Hindlimb muscle (tissue), 1 donor: Measurements from ENCODE around the gene HMGXB3. TPM values are rescaled to one million over a fixed set of nuclear protein-coding genes. Genes with fewer than 3 reads are reported as not detected.
"Not testable (repeated sequence)": the region's sequence is repeated elsewhere in the genome, so short reads cannot be mapped to it uniquely, and the experiment has no call there.

ENCODE experiments used
- DNase-seq: peaks from one replicate; pipeline ENCODE4 v3.0.0-alpha.2; 2013
- polyA plus RNA-seq: library from polyadenylated mRNA; unstranded; fragments of 120-200 nt; gene quantifications from one replicate; pipeline ENCODE4 v1.2.1, GENCODE V29; 2013; ENCODE audit not compliant: insufficient read length

The HMGXB3 gene
- polyA plus RNA-seq, 1 donor, result 22.5 TPM

DNA sequence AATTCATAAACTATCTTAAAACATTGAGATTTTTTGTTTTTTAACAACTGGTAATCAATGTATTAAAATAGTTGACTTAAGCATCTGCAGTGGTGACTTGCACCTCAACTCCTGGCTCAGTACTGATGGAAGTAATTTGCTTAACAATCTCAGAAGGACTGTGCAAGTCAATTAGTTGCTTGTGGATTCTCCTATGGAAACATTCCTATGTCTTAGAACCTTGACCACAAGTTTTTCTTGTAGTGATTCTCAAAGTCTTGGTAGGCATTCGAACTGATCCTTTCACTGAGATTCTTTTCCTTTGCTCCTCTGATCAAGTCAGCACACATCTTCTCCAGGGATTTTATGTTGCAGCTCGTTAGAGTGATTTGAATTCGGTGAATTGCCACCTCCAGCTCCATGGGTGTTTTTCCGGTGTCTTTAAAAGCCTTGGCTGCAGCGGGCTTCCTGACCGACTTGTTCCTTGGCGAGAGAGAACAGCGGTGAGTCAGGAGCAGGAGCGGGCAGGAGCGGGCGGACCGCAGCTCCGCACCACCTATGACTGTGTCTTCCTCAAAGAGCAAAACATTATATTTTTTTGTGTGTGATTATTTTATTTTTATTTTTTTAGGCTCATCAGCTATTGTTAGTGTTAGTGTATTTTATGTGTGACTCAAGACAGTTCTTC is 21.1 kb downstream of the HMGXB3 start:
- no peak for DNase-seq

- DNase-seq, result no peak
Observed at GRCh38 chr5:150022158-150022531, 21.6 kb downstream of the HMGXB3 start.

DNA sequence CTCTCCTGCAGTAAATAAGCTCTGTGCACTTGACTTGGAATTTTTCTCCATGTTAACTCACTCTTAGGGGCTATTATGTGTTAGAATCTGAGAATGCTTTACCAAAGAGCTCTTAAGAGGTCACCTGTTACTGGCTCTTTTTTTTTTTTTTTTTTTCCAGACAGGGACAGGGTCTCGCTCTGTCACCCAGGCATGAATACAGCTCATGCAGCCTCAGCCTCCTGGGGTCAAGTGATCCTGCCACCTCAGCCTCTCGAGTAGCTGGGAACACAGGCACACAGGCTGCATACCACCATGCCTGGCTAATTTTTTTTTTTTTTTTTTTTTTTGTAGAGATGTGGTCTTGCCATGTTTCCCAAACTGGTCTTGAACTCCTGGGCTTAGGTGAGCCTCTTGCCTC is 22.1 kb downstream of the HMGXB3 start:
- DNase-seq, result no peak

- no peak for DNase-seq
Observed at GRCh38 chr5:150023136-150023535, 22.6 kb downstream of the HMGXB3 start.

GRCh38 chr5:150024346-150024984 is 23.9 kb downstream of the HMGXB3 start:
- no peak for DNase-seq

- no peak for DNase-seq
Observed at GRCh38 chr5:150026682-150027172, 26.2 kb downstream of the HMGXB3 start.

DNA sequence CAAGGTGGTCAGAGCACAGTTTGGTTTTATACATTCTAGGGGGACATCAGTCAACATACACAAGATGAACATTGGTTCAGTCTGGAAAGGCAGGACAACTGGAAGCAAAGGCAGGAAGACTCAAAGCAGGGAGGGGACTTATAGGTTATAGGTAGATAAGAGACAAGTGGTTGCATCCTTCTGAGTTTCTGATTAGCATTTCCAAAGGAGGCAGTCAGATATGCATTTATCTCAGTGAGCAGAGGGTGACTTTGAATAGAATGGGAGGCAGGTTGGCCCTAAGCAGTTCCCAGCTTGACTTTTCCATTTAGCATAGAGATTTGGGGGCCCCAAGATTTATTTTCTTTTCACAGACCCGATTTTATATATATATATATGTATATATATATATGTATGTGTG is 27.5 kb downstream of the HMGXB3 start:
- DNase-seq, result not testable (repeated sequence)

- no peak for DNase-seq
Observed at GRCh38 chr5:150033334-150033733, 32.8 kb downstream of the HMGXB3 start.

GRCh38 chr5:150034662-150035061 is 34.1 kb downstream of the HMGXB3 start:
- peak; percentile 30 for DNase-seq

DNA sequence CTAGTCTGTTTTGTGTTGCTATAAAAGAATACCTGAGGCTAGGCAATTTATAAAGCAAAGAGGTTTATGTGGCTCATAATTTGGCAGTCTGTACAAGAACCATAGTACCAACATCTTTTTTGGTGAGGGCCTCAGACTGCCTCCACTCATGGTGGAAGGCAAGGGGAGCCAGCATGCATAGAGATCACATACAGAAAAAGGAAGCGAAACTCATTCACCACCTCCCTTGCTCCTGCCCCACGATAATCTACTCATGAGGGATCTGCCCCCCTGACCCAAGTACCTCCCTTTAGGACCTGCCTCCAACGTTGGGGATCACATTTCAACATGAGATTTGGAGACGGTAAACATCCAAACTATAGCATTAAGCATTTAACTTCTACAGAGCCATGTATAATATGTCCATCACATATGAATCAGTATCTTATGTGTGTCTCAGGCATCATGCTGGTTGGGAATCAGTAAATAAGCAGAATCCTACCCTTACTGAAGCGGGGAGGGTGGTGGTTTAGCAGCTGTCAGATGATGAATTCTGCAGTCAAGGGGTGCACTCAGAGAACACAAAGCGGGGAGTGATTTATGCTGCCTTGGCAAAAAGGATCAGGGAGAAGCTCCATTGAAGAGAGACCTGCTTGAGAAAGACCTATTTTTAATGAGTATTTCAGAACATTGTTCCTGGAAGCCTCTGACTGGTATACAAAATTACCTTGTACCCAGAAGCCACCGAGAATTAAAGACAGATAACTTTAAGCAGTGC is 34.8 kb downstream of the HMGXB3 start:
- no peak for DNase-seq

GRCh38 chr5:150036513-150036912 is 36.0 kb downstream of the HMGXB3 start:
- no peak for DNase-seq

GRCh38 chr5:150038547-150038946 is 38.0 kb downstream of the HMGXB3 start:
- no peak for DNase-seq

GRCh38 chr5:150042459-150042858 is 41.9 kb downstream of the HMGXB3 start:
- no peak for DNase-seq

- DNase-seq, result no peak
Observed at GRCh38 chr5:150043657-150044328, 43.3 kb downstream of the HMGXB3 start.

DNA sequence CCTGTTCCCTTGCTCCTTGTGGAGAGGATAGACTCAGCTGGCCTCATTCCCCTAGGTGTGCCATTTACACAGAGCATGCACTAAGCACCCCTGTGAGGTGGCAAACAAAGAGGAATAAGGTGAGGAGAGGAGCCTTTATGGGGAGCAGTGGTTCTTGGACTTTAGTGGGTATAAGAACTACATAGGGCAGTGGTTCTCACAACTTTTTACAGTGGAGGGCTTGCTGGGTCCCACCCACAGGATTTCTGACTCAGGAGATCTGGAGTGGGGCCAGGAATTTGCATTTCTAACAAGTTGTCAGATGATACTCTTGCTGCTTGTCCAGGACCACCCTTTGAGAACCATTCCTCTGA is 43.8 kb downstream of the HMGXB3 start:
- no peak for DNase-seq

DNA sequence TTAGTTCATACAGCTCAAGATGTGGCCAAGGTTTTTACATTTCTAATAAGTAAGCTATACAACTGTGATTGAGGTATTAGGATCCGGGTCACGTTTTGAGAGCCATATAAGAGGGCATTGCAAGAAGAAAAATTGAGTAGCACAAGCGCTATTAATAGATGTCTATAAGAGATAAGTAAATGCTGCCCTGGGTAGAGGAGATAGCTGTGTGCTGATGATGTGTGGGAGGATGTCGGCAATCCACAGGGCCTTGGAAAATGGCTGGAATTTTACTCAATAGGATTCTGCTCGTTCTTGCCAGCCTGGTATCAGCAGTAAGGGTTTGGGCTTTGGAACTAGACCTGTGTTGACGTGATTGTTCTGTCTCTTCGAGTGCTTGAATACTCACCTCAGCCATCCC is 44.2 kb downstream of the HMGXB3 start:
- no peak for DNase-seq

DNA sequence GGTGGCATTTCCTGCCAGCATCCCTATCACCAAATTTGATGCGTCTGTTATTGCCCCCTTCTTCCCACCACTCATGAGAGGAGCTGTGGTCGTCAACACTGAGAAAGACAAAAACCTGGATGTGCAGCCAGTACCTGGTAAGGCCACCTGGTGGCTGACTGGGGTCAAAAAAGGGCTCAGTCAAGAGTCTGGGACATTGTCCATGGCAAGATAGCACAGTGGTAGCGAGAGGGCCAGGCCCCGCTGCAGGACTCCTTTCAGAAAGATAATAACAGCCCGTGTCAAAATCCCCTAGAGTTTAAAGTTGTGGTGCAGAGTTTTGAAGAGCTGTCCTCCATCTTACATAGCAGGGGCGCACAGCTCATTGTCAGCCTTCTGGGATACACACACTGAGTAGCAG is 45.0 kb downstream of the HMGXB3 start:
- DNase-seq, result no peak

GRCh38 chr5:150046031-150046430 is 45.5 kb downstream of the HMGXB3 start:
- no peak for DNase-seq

- not testable (repeated sequence) for DNase-seq
Observed at GRCh38 chr5:150050172-150050811, 49.8 kb downstream of the HMGXB3 start.

DNA sequence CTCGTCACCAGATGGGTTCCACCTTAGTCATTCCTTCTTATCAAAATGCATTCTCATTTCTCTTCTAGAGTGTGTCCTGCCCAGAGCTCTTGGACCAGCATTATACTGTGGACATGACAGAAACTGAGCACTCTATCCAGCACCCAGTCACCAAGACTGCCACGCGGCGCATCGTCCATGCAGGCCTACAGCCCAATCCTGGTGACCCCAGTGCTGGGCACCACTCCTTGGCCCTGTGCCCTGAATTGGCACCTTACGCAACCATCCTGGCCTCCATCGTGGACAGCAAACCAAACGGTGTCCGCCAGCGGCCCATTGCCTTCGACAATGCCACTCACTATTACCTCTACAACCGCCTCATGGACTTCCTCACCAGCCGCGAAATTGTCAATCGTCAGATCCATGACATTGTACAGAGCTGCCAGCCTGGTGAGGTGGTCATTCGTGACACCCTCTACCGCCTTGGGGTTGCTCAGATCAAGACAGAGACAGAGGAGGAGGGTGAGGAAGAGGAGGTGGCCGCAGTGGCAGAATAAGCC is 51.2 kb downstream of the HMGXB3 start:
- no peak for DNase-seq

DNA sequence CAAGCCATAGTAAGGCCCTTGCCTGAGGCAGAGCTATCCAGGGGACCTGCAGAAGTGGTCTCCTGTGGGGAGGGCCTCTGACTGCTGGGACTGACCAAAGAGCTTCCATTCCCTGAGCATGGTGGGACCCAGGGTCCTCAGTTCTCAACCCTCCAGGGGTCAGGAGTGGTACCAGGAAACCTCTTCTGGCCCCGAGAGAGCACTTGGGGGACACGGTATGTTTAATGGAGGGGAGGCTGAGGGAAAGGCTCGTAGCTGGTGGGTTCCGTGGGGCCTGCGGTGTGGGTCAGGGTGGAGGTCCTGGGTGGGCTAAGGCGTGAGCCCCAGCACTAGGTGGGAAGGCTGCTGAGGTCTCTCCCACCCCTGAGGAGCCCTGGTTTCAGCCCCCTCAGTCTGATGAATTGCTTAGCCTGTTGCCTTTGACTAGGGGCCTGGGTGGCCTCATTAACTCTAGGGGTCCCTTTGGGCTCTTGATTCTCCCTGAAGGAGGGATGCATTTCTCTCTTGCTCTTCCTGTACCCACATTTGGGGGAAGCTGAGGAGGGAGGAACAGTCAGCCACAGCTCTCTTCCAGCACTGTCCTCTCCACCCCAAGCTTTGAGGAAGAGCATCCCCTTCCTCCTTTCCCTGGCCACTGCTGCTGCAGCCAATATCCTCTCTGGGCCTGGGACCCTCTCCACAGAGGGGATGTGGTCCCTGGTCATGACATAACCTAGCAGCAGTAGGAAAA is 51.9 kb downstream of the HMGXB3 start:
- no peak for DNase-seq
